H7 (cell line): ENCODE measurements around the gene CCT7. TPM values are rescaled to one million over a fixed set of nuclear protein-coding genes. Genes with fewer than 3 reads are reported as not detected.

Experiments
- DNase-seq: peaks from one replicate; pipeline ENCODE4 v3.0.0; 2012
- H3K27me3 ChIP-seq: 2 replicates; pipeline ENCODE4 v1.6.0; 2011; ENCODE audit warnings: mild to moderate bottlenecking, low read length; ENCODE audit not compliant: control insufficient read depth, insufficient read depth
- H3K36me3 ChIP-seq: replicated peaks from 2 replicates; pipeline ENCODE4 v1.5.1; 2011; ENCODE audit warnings: low read length; ENCODE audit not compliant: control insufficient read depth, insufficient read depth
- H3K4me3 ChIP-seq: 2 replicates; pipeline ENCODE4 v1.5.1; 2011; ENCODE audit warnings: low read depth, mild to moderate bottlenecking, control low read depth, low read length, moderate library complexity; ENCODE audit not compliant: insufficient read depth
- total RNA-seq: library from RNA; depleted of rRNA; stranded (reverse); fragments of >200 nt; shearing (Covaris generic); gene quantifications from 2 replicates; pipeline ENCODE4 v1.2.3, GENCODE V29; 2014

The CCT7 gene
- total RNA-seq, 1 experiment from 2014 or later = 529 TPM

- Histone ChIP-seq H3K36me3 (peaks cover 23% of the 10 kb centered on the region), H3K4me3 (no peak overlapping the region), H3K27me3 (no peaks in the 10 kb centered on the region)
- DNase-seq = no peak
Observed at GRCh38 chr2:73238149-73238548, 4.0 kb downstream of the CCT7 start.

- peaks cover 28% of the 10 kb centered on the region for H3K36me3 ChIP-seq
- DNase-seq = no peak
- H3K27me3 ChIP-seq = no peaks in the 10 kb centered on the region
Observed at GRCh38 chr2:73238976-73239375, 4.9 kb downstream of the CCT7 start.

GRCh38 chr2:73239776-73240175 is 5.7 kb downstream of the CCT7 start:
- no peaks in the 10 kb centered on the region for H3K27me3 ChIP-seq
- DNase-seq = no peak
- no peak overlapping the region for H3K4me3 ChIP-seq
- H3K36me3 ChIP-seq = peaks cover 36% of the 10 kb centered on the region

More at GRCh38 chr2:73238976-73239375, 4.9 kb downstream of the CCT7 start:
- no peak overlapping the region for H3K4me3 ChIP-seq

GRCh38 chr2:73243884-73244570 is 9.9 kb downstream of the CCT7 start:
- Histone ChIP-seq H3K36me3 (peaks cover 66% of the 10 kb centered on the region), H3K27me3 (no peaks in the 10 kb centered on the region), H3K4me3 (no peak overlapping the region)
- no peak for DNase-seq

- H3K4me3 ChIP-seq = no peak overlapping the region
- no peaks in the 10 kb centered on the region for H3K27me3 ChIP-seq
- DNase-seq = no peak
- peaks cover 67% of the 10 kb centered on the region for H3K36me3 ChIP-seq
Observed at GRCh38 chr2:73244580-73244979, 10.5 kb downstream of the CCT7 start.

GRCh38 chr2:73246850-73247249 is 12.7 kb downstream of the CCT7 start:
- H3K36me3 ChIP-seq = peaks cover 70% of the 10 kb centered on the region
- H3K27me3 ChIP-seq = no peaks in the 10 kb centered on the region
- DNase-seq = no peak
- no peak overlapping the region for H3K4me3 ChIP-seq

- no peak for DNase-seq
- Histone ChIP-seq H3K4me3 (no peak overlapping the region), H3K36me3 (peaks cover 66% of the 10 kb centered on the region), H3K27me3 (no peaks in the 10 kb centered on the region)
Observed at GRCh38 chr2:73249636-73250035, 15.5 kb downstream of the CCT7 start.

GRCh38 chr2:73250872-73251846 is 17.1 kb downstream of the CCT7 start:
- H3K4me3 ChIP-seq = no peak overlapping the region
- H3K27me3 ChIP-seq = no peaks in the 10 kb centered on the region
- H3K36me3 ChIP-seq = peaks cover 53% of the 10 kb centered on the region
- no peak for DNase-seq

GRCh38 chr2:73252238-73253027 is 18.3 kb downstream of the CCT7 start:
- DNase-seq = no peak
- no peaks in the 10 kb centered on the region for H3K27me3 ChIP-seq
- H3K4me3 ChIP-seq = no peak overlapping the region
- H3K36me3 ChIP-seq = peaks cover 43% of the 10 kb centered on the region

- Histone ChIP-seq H3K4me3 (no peak overlapping the region), H3K27me3 (no peaks in the 10 kb centered on the region), H3K36me3 (peaks cover 37% of the 10 kb centered on the region)
- DNase-seq = no peak
Observed at GRCh38 chr2:73253400-73253799, 19.3 kb downstream of the CCT7 start.

- no peaks in the 10 kb centered on the region for H3K27me3 ChIP-seq
- peaks cover 34% of the 10 kb centered on the region for H3K36me3 ChIP-seq
- H3K4me3 ChIP-seq = no peak overlapping the region
- DNase-seq = no peak
Observed at GRCh38 chr2:73253901-73254300, 19.8 kb downstream of the CCT7 start.

- H3K4me3 ChIP-seq = no peak overlapping the region
- DNase-seq = no peak
- H3K27me3 ChIP-seq = no peaks in the 10 kb centered on the region
- peaks cover 28% of the 10 kb centered on the region for H3K36me3 ChIP-seq
Observed at GRCh38 chr2:73254343-73255006, 20.4 kb downstream of the CCT7 start.

GRCh38 chr2:73255007-73255644 is 21.0 kb downstream of the CCT7 start:
- peak; percentile 57 for DNase-seq
- Histone ChIP-seq H3K4me3 (no peak overlapping the region), H3K36me3 (peaks cover 23% of the 10 kb centered on the region), H3K27me3 (no peaks in the 10 kb centered on the region)
